ENCODE measurements around the gene GSTM1. TPM values are rescaled to one million over a fixed set of nuclear protein-coding genes. Genes with fewer than 3 reads are reported as not detected.

The GSTM1 gene
- total and polyA plus RNA-seq, 10 of the 15 experiments (the other 5 are each of a cell fraction or from before 2014, with no cell fraction given) = 16.0 to 75.6 (median 46.4) TPM

GRCh38 chr1:109704173-109704572, 16.6 kb downstream of the GSTM1 start:
- Histone ChIP-seq H3K9me3 (replicated peaks; ENCODE audit: control insufficient read depth, insufficient read depth, low read length) (peaks cover 1% of the 10 kb centered on the region; the same call in 2 of the 3 replicates), H3K9ac (ENCODE audit: control insufficient read depth, insufficient read depth, low read length) (no peak overlapping the region), H3K36me3 (ENCODE audit: control insufficient read depth in 2 of 2, insufficient read depth in 2 of 2, low read length in 1 of 2) (no peaks in the 10 kb centered on the region), H3K27me3 (replicated peaks in 1 of 2; ENCODE audit: control insufficient read depth in 2 of 2, insufficient read depth in 2 of 2, low read length in 1 of 2) (no peaks in the 10 kb centered on the region), H3K4me3 (no peak overlapping the region), H3K27ac (ENCODE audit: control insufficient read depth, insufficient read depth) (no peak overlapping the region), H2AFZ (ENCODE audit: control insufficient read depth, low read depth, low read length) (no peak overlapping the region), H3K4me1 (ENCODE audit: control insufficient read depth, insufficient read depth, low read length) (no peaks in the 10 kb centered on the region), H3K79me2 (ENCODE audit: control insufficient read depth, insufficient read depth, low read length) (no peaks in the 10 kb centered on the region), H4K20me1 (ENCODE audit: control insufficient read depth, insufficient read depth) (no peaks in the 10 kb centered on the region), H3K4me2 (ENCODE audit: control insufficient read depth, insufficient read depth) (no peak overlapping the region)
- TF ChIP-seq RFX5 (IDR thresholded peaks at IDR 0.05; ENCODE audit: low read depth, low read length) (no peak), RAD21 (IDR thresholded peaks at IDR 0.05; ENCODE audit: insufficient read depth, low read depth, low read length) (0 out of 2 replicates have a peak, but pooled peaks have one; percentile 21), CHD1 (IDR thresholded peaks at IDR 0.05; ENCODE audit: low read depth, low read length) (no peak), CTCF (IDR thresholded peaks at IDR 0.05 in 2 of 3, conservative IDR thresholded peaks at IDR 0.05 in 1 of 3; ENCODE audit: control insufficient read depth in 2 of 3, extremely low read depth in 1 of 3, insufficient read depth in 1 of 3, low read depth in 3 of 3, low read length in 3 of 3) (peak in 1 of 3 experiments; percentile 6; a peak in 2 of 6 replicates)
- DNase-seq (ENCODE audit: low read depth, low spot score) = no peak
- SMC1A ChIA-PET (ENCODE audit: uncharacterized antibody, unreplicated experiment) = no interaction called here
- WGBS (ENCODE audit: insufficient coverage, insufficient replicate concordance, low lambda C conversion rate, missing lambda C conversion rate) = 55% methylated on average over 8 of the region's 8 CpGs
- RAD21 ChIA-PET (ENCODE audit: unreplicated experiment) = interaction anchor here (1.0 kb wide), 1 partner anchor 64 kb away, joined by 3 read pairs; no protein-coding TSS in a partner anchor
- ATAC-seq = no peak
- POLR2A ChIA-PET = no interaction called here
- in situ Hi-C loops (cut with MboI) = no loop called here
- no peak for FAIRE-seq
- CTCF ChIA-PET = interaction anchor here (0.6 to 0.9 kb wide), 3 partner anchors 61 to 66 kb away, joined by 3 read pairs; no protein-coding TSS in a partner anchor
- intact Hi-C loops (cut with micrococcal nuclease; ENCODE audit: unreplicated experiment) = no loop called here
- BruUV-seq (replicated peaks) = no TSS peak

DNA sequence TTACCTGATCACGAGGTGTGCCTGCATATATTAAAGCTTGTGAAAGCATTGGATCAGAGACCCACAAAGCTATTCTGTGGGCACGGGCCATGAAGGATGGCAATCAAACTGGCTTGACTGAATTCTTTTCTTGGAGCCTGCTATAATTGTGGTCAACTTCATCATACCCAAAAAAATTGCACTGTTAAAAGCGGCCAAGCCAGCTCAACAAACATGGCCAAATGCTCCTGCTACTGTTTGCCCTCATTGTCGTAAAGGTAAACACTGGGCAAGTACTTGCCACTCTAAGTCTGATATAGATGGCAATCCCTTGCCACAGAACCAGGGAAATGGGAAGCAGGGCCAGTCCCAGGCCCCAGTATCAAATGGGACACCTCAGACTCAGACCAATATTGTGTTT, 17.8 kb downstream of the GSTM1 start:
- H3K4me1 ChIP-seq (ENCODE audit: control insufficient read depth, insufficient read depth, low read length) = no peaks in the 10 kb centered on the region
- H3K9ac ChIP-seq (ENCODE audit: control insufficient read depth, insufficient read depth, low read length) = no peak overlapping the region
- no peak overlapping the region for H3K4me3 ChIP-seq
- WGBS (ENCODE audit: insufficient coverage, insufficient replicate concordance, low lambda C conversion rate, missing lambda C conversion rate) = 60% methylated on average over 4 of the region's 4 CpGs
- no peak for DNase-seq (ENCODE audit: low read depth, low spot score)
- H3K36me3 ChIP-seq (ENCODE audit: control insufficient read depth in 2 of 2, insufficient read depth in 2 of 2, low read length in 1 of 2) = no peaks in the 10 kb centered on the region
- intact Hi-C loops (cut with micrococcal nuclease; ENCODE audit: unreplicated experiment) = no loop called here
- no peak for FAIRE-seq
- BruUV-seq (replicated peaks) = no TSS peak
- POLR2A ChIA-PET = no interaction called here
- in situ Hi-C loops (cut with MboI) = no loop called here
- CTCF ChIA-PET = interaction anchor here (1.9 kb wide), 1 partner anchor 65 kb away, joined by 4 read pairs; no protein-coding TSS in a partner anchor
- H4K20me1 ChIP-seq (ENCODE audit: control insufficient read depth, insufficient read depth) = no peaks in the 10 kb centered on the region
- H2AFZ ChIP-seq (ENCODE audit: control insufficient read depth, low read depth, low read length) = no peak overlapping the region
- H3K27me3 ChIP-seq (replicated peaks in 1 of 2; ENCODE audit: control insufficient read depth in 2 of 2, insufficient read depth in 2 of 2, low read length in 1 of 2) = no peaks in the 10 kb centered on the region
- ATAC-seq = no peak
- no peaks in the 10 kb centered on the region for H3K79me2 ChIP-seq (ENCODE audit: control insufficient read depth, insufficient read depth, low read length)
- H3K9me3 ChIP-seq (replicated peaks; ENCODE audit: control insufficient read depth, insufficient read depth, low read length) = peaks cover 1% of the 10 kb centered on the region; the same call in 2 of the 3 replicates
- SMC1A ChIA-PET (ENCODE audit: uncharacterized antibody, unreplicated experiment) = no interaction called here
- no peak overlapping the region for H3K27ac ChIP-seq (ENCODE audit: control insufficient read depth, insufficient read depth)
- RAD21 ChIA-PET (ENCODE audit: unreplicated experiment) = no interaction called here
- no peak overlapping the region for H3K4me2 ChIP-seq (ENCODE audit: control insufficient read depth, insufficient read depth)
- no peak for TF ChIP-seq SMAD1 (IDR thresholded peaks at IDR 0.05; ENCODE audit: low read depth, partially characterized antibody)
- TF ChIP-seq EP300 (IDR thresholded peaks at IDR 0.05; ENCODE audit: borderline replicate concordance in 1 of 2, control insufficient read depth in 1 of 2, low read depth in 2 of 2, low read length in 2 of 2) = no peak
- TF ChIP-seq TCF7 (IDR thresholded peaks at IDR 0.05; ENCODE audit: borderline replicate concordance) = no peak
- TF ChIP-seq NBN (IDR thresholded peaks at IDR 0.05) = no peak
- TF ChIP-seq, protein P1, sequence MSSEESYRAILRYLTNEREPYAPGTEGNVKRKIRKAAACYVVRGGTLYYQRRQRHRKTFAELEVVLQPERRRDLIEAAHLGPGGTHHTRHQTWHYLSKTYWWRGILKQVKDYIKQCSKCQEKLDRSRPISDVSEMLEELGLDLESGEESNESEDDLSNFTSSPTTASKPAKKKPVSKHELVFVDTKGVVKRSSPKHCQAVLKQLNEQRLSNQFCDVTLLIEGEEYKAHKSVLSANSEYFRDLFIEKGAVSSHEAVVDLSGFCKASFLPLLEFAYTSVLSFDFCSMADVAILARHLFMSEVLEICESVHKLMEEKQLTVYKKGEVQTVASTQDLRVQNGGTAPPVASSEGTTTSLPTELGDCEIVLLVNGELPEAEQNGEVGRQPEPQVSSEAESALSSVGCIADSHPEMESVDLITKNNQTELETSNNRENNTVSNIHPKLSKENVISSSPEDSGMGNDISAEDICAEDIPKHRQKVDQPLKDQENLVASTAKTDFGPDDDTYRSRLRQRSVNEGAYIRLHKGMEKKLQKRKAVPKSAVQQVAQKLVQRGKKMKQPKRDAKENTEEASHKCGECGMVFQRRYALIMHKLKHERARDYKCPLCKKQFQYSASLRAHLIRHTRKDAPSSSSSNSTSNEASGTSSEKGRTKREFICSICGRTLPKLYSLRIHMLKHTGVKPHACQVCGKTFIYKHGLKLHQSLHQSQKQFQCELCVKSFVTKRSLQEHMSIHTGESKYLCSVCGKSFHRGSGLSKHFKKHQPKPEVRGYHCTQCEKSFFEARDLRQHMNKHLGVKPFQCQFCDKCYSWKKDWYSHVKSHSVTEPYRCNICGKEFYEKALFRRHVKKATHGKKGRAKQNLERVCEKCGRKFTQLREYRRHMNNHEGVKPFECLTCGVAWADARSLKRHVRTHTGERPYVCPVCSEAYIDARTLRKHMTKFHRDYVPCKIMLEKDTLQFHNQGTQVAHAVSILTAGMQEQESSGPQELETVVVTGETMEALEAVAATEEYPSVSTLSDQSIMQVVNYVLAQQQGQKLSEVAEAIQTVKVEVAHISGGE (CRISPR knock-in tag; IDR thresholded peaks at IDR 0.05) = no peak
- TF ChIP-seq ZNF24 (IDR thresholded peaks at IDR 0.05) = no peak
- TF ChIP-seq ZZZ3 (IDR thresholded peaks at IDR 0.05; ENCODE audit: control insufficient read depth, insufficient read length, low read depth) = no peak
- TF ChIP-seq YY1 (IDR thresholded peaks at IDR 0.05; ENCODE audit: low read depth, low read length) = no peak
- TF ChIP-seq MEF2B (IDR thresholded peaks at IDR 0.05; ENCODE audit: partially characterized antibody, poor library complexity, severe bottlenecking) = no peak

Measured in GM12878 (cell line).